HCT116 (cell line): ENCODE data around the gene MYOM1. TPM values are rescaled to one million over a fixed set of nuclear protein-coding genes. Genes with fewer than 3 reads are reported as not detected.

Source experiments
- ATAC-seq: fragments of 200-7000 bp; cut with Tn5 transposase; 2 replicates; pipeline ENCODE4 v1.9.1; 2020; ENCODE audit warnings: mild to moderate bottlenecking, moderate library complexity
- BruUV-seq: library from RNA; stranded (reverse); fragments of 400-500 nt; replicated peaks from 2 replicates; lab custom pipeline; 2021; lab: Mats Ljungman, UMichigan
- CTCF ChIA-PET: fragments of 300-600 bp; sonication (Branson Sonifier 250); formaldehyde crosslinking; loops from one replicate; lab custom pipeline; 2021; ENCODE audit warnings: antibody characterized with exemption; lab: Charles Lee
- POLR2A ChIA-PET: fragments of 300-600, 350-600 bp; sonication (Branson Sonifier 250); formaldehyde crosslinking; loops from one replicate; lab custom pipeline; 2021; ENCODE audit warnings: antibody characterized with exemption; lab: Charles Lee
- RAD21 ChIA-PET, 2 experiments: fragments of 300-600 bp; sonication (Branson Sonifier 250); formaldehyde crosslinking; loops; one replicate each; lab custom pipeline; 2023; ENCODE audit warnings: low total read pairs in 2 of 2; ENCODE audit not compliant: uncharacterized antibody in 2 of 2, unreplicated experiment in 2 of 2, low non-redundant PET in 1 of 2; lab: Charles Lee
- DNase-seq: peaks from one replicate; pipeline ENCODE4 v3.0.0-alpha.2; 2010; ENCODE audit warnings: low read depth, low spot score
- H2AFZ ChIP-seq: fragments of 200-600 bp; shearing (Covaris generic), sonication (generic); 2 replicates; pipeline ENCODE4 v1.6.1; 2017; ENCODE audit warnings: low read depth, mixed run types, mixed read lengths, antibody characterized with exemption, low read length; ENCODE audit not compliant: poor library complexity, severe bottlenecking
- H3K27ac ChIP-seq: 2 replicates; pipeline ENCODE4 v1.5.1; 2012; ENCODE audit warnings: low read depth, low read length
- H3K27me3 ChIP-seq: fragments of 200-600 bp; sonication (generic); 2 replicates; pipeline ENCODE4 v1.6.1; 2016; ENCODE audit warnings: mixed run types, low read length, mixed read lengths; ENCODE audit not compliant: insufficient read depth
- H3K36me3 ChIP-seq, 2 experiments: fragments of 200-500 bp in 1 of 2; fragments of 200-600 bp in 1 of 2; sonication (Bioruptor generic) in 1 of 2; sonication (generic) in 1 of 2; 2 replicates each; pipeline versions ENCODE4 v1.5.1 to v1.6.1; 2014 to 2016; ENCODE audit warnings: low read length in 2 of 2, inconsistent platforms in 1 of 2, mixed read lengths in 1 of 2, mixed run types in 1 of 2; ENCODE audit not compliant: insufficient read depth in 2 of 2, control insufficient read depth in 1 of 2
- H3K4me1 ChIP-seq, 2 experiments: fragments of 200-600 bp in 1 of 2; sonication (generic) in 1 of 2; 2 replicates each; pipeline versions ENCODE4 v1.5.1 to v1.6.1; 2012 to 2017; ENCODE audit warnings: low read length in 2 of 2, inconsistent platforms in 1 of 2, mild to moderate bottlenecking in 1 of 2, mixed read lengths in 1 of 2, mixed run types in 1 of 2, moderate library complexity in 1 of 2; ENCODE audit not compliant: insufficient read depth in 2 of 2, control insufficient read depth in 1 of 2
- H3K4me2 ChIP-seq: fragments of 200-600 bp; sonication (generic); 2 replicates; pipeline ENCODE4 v1.6.1; 2017; ENCODE audit warnings: mixed run types, low read length, mixed read lengths
- H3K4me3 ChIP-seq, 2 experiments: fragments of 200-600 bp in 1 of 2; sonication (generic) in 1 of 2; replicated peaks in 1 of 2; 2 replicates each; pipeline ENCODE4 v1.5.1; 2011 to 2016; ENCODE audit warnings: low read length in 2 of 2, control low read depth in 1 of 2, low read depth in 1 of 2, mild to moderate bottlenecking in 1 of 2, mixed read lengths in 1 of 2, mixed run types in 1 of 2
- H3K79me2 ChIP-seq: fragments of 200-600 bp; sonication (generic); 2 replicates; pipeline ENCODE4 v1.6.1; 2017; ENCODE audit warnings: mild to moderate bottlenecking, mixed run types, low read length, moderate library complexity, mixed read lengths; ENCODE audit not compliant: insufficient read depth
- H3K9ac ChIP-seq: fragments of 200-600 bp; sonication (generic); 2 replicates; pipeline ENCODE4 v1.6.1; 2016; ENCODE audit warnings: low read length, mixed read lengths
- H3K9me2 ChIP-seq: fragments of 200-600 bp; sonication (generic), shearing (Covaris generic); 2 replicates; pipeline ENCODE4 v1.6.1; 2017; ENCODE audit warnings: mixed run types, mild to moderate bottlenecking, moderate library complexity; ENCODE audit not compliant: insufficient read depth
- H3K9me3 ChIP-seq, 2 experiments: fragments of 200-500 bp in 1 of 2; fragments of 200-600 bp in 1 of 2; sonication (Bioruptor generic) in 1 of 2; sonication (generic) in 1 of 2; 2 replicates each; pipeline ENCODE4 v1.6.1; 2014 to 2017; ENCODE audit warnings: low read length in 2 of 2, mixed read lengths in 2 of 2, inconsistent platforms in 1 of 2, low read depth in 1 of 2, mild to moderate bottlenecking in 1 of 2, mixed run types in 1 of 2, moderate library complexity in 1 of 2; ENCODE audit not compliant: control insufficient read depth in 1 of 2, insufficient read depth in 1 of 2
- H4K20me1 ChIP-seq: fragments of 200-600 bp; sonication (generic), shearing (Covaris generic); 2 replicates; pipeline ENCODE4 v1.6.1; 2017; ENCODE audit warnings: mixed run types, mild to moderate bottlenecking, moderate library complexity; ENCODE audit not compliant: insufficient read depth
- ATF3 ChIP-seq: IDR thresholded peaks from 2 replicates; pipeline ENCODE4 v1.6.1; 2012
- CBX3 ChIP-seq: IDR thresholded peaks from 2 replicates; pipeline ENCODE4 v1.6.1; 2012; ENCODE audit warnings: low read depth
- CTCF ChIP-seq, 3 experiments: fragments of 200-600 bp in 1 of 3; sonication (generic) in 1 of 3; IDR thresholded peaks in 2 of 3; conservative IDR thresholded peaks in 1 of 3; 2 replicates each; pipeline ENCODE4 v1.5.1; 2012 to 2017; ENCODE audit warnings: low read depth in 2 of 3, low read length in 2 of 3, antibody characterized with exemption in 1 of 3, borderline replicate concordance in 1 of 3, control low read depth in 1 of 3, mild to moderate bottlenecking in 1 of 3, mixed read lengths in 1 of 3, mixed run types in 1 of 3, moderate library complexity in 1 of 3; ENCODE audit not compliant: insufficient read depth in 1 of 3
- EGR1 ChIP-seq: IDR thresholded peaks from 2 replicates; pipeline ENCODE4 v1.6.1; 2012; ENCODE audit warnings: low read depth
- ELF1 ChIP-seq: IDR thresholded peaks from 2 replicates; pipeline ENCODE4 v1.6.1; 2012; ENCODE audit warnings: low read depth, borderline replicate concordance
- EZH2 ChIP-seq: fragments of 200-600 bp; sonication (generic); IDR thresholded peaks from 2 replicates; pipeline ENCODE4 v1.6.1; 2017; ENCODE audit warnings: antibody characterized with exemption, mixed run types
- JUND ChIP-seq: IDR thresholded peaks from 2 replicates; pipeline ENCODE4 v1.6.1; 2012
- POLR2A ChIP-seq: IDR thresholded peaks from 2 replicates; pipeline ENCODE4 v1.7.0; 2011; ENCODE audit warnings: borderline replicate concordance; ENCODE audit not compliant: insufficient read depth, insufficient read length; ENCODE audit errors: extremely low read depth
- POLR2AphosphoS5 ChIP-seq: IDR thresholded peaks from 2 replicates; pipeline ENCODE4 v1.6.1; 2011; ENCODE audit warnings: mild to moderate bottlenecking, low read depth, low read length, moderate library complexity
- RAD21 ChIP-seq: IDR thresholded peaks from 2 replicates; pipeline ENCODE4 v1.6.1; 2012; ENCODE audit warnings: low read depth, mild to moderate bottlenecking
- REST ChIP-seq: IDR thresholded peaks from 2 replicates; pipeline ENCODE4 v1.6.1; 2012; ENCODE audit warnings: low read depth
- SP1 ChIP-seq: IDR thresholded peaks from 2 replicates; pipeline ENCODE4 v1.6.1; 2012; ENCODE audit warnings: low read depth
- YY1 ChIP-seq: IDR thresholded peaks from 2 replicates; pipeline ENCODE4 v1.6.1; 2011; ENCODE audit warnings: low read length, low read depth, moderate library complexity, mild to moderate bottlenecking; ENCODE audit not compliant: insufficient replicate concordance; ENCODE audit errors: extremely low read depth
- ZBTB33 ChIP-seq: IDR thresholded peaks from 2 replicates; pipeline ENCODE4 v1.6.1; 2011; ENCODE audit warnings: mild to moderate bottlenecking, low read length, moderate library complexity; ENCODE audit not compliant: insufficient replicate concordance; ENCODE audit errors: extremely low read depth
- ZFX ChIP-seq: fragments of 450-650 bp; IDR thresholded peaks from 2 replicates; pipeline ENCODE4 v1.6.1; 2017
- ZNF274 ChIP-seq: fragments of 200-500 bp; sonication (Bioruptor generic); IDR thresholded peaks from 2 replicates; pipeline ENCODE4 v1.6.1; 2014; ENCODE audit warnings: mild to moderate bottlenecking, low read depth, low read length, inconsistent platforms
- intact Hi-C: fragments of 100-400 bp; cut with micrococcal nuclease; formaldehyde crosslinking; loops from 2 replicates; pipeline ENCODE4 v1.10.0; 2022
- total RNA-seq: library from RNA; stranded (reverse); gene quantifications from one replicate; pipeline ENCODE4 v1.2.1, GENCODE V29; 2021; ENCODE audit not compliant: unreplicated experiment

Gene MYOM1
- total RNA-seq, 1 experiment from 2014 or later, result 0.52 TPM

GRCh38 chr18:3226048-3226447 is 6.3 kb upstream of the MYOM1 start:
- Histone ChIP-seq H3K27me3 (no peaks in the 10 kb centered on the region), H3K4me3 (no peak overlapping the region), H3K4me1 (no peaks in the 10 kb centered on the region), H4K20me1 (no peaks in the 10 kb centered on the region), H3K4me2 (no peak overlapping the region), H3K9ac (no peak overlapping the region), H2AFZ (no peak overlapping the region), H3K27ac (no peak overlapping the region), H3K9me3 (no peaks in the 10 kb centered on the region), H3K9me2 (no peaks in the 10 kb centered on the region), H3K79me2 (no peaks in the 10 kb centered on the region), H3K36me3 (no peaks in the 10 kb centered on the region)
- DNase-seq, result no peak
- no peak for ATAC-seq
- intact Hi-C loops, result no loop called here
- RAD21 ChIA-PET, result no interaction called here
- CTCF ChIA-PET, result no interaction called here
- no peak for TF ChIP-seq YY1
- no peak for TF ChIP-seq ZNF274
- TF ChIP-seq SP1, result no peak
- TF ChIP-seq JUND, result no peak
- TF ChIP-seq ZBTB33, result no peak
- TF ChIP-seq ATF3, result no peak
- TF ChIP-seq CTCF (IDR thresholded peaks at IDR 0.05 in 2 of 3, conservative IDR thresholded peaks at IDR 0.05 in 1 of 3; ENCODE audit: borderline replicate concordance in 1 of 3, insufficient read depth in 1 of 3, low read depth in 2 of 3, low read length in 2 of 3), result no peak
- no peak for TF ChIP-seq RAD21
- no peak for TF ChIP-seq REST
- no peak for TF ChIP-seq POLR2A
- TF ChIP-seq EGR1, result no peak
- TF ChIP-seq POLR2AphosphoS5, result no peak
- no peak for TF ChIP-seq ELF1
- TF ChIP-seq CBX3, result no peak
- TF ChIP-seq EZH2, result no peak
- no peak for TF ChIP-seq ZFX
- no TSS peak for BruUV-seq
- POLR2A ChIA-PET, result no interaction called here
